Measurements from ENCODE around the gene DUS1L. TPM values are rescaled to one million over a fixed set of nuclear protein-coding genes. Genes with fewer than 3 reads are reported as not detected.

The DUS1L gene
- total RNA-seq, 1 experiment from 2014 or later = 72.4 TPM

GRCh38 chr17:82076018-82076784 is 10.6 kb upstream of the DUS1L start:
- DNase-seq (ENCODE audit: low read depth) = no peak

- no peak for DNase-seq (ENCODE audit: low read depth)
Observed at GRCh38 chr17:82073446-82073845, 7.8 kb upstream of the DUS1L start.

GRCh38 chr17:82072827-82073226 is 7.2 kb upstream of the DUS1L start:
- no peak for DNase-seq (ENCODE audit: low read depth)

- DNase-seq (ENCODE audit: low read depth) = no peak
Observed at GRCh38 chr17:82070611-82071010, 5.0 kb upstream of the DUS1L start.

GRCh38 chr17:82065193-82065637 is 389 bp downstream of the DUS1L start:
- no peak for DNase-seq (ENCODE audit: low read depth)

- no peak for DNase-seq (ENCODE audit: low read depth)
Observed at GRCh38 chr17:82064433-82065192, 991 bp downstream of the DUS1L start.

- DNase-seq (ENCODE audit: low read depth) = no peak
Observed at GRCh38 chr17:82063424-82064415, 1.9 kb downstream of the DUS1L start.

- DNase-seq (ENCODE audit: low read depth) = no peak
Observed at GRCh38 chr17:82062984-82063368, 2.6 kb downstream of the DUS1L start.

- no peak for DNase-seq (ENCODE audit: low read depth)
Observed at GRCh38 chr17:82062076-82062983, 3.3 kb downstream of the DUS1L start.

GRCh38 chr17:82061047-82061925 is 4.3 kb downstream of the DUS1L start:
- no peak for DNase-seq (ENCODE audit: low read depth)

GRCh38 chr17:82060614-82061013 is 5.0 kb downstream of the DUS1L start:
- no peak for DNase-seq (ENCODE audit: low read depth)

- no peak for DNase-seq (ENCODE audit: low read depth)
Observed at GRCh38 chr17:82060001-82060380, 5.6 kb downstream of the DUS1L start.

- DNase-seq (ENCODE audit: low read depth) = no peak
Observed at GRCh38 chr17:82059272-82060000, 6.2 kb downstream of the DUS1L start.

- no peak for DNase-seq (ENCODE audit: low read depth)
Observed at GRCh38 chr17:82058855-82059249, 6.8 kb downstream of the DUS1L start.

GRCh38 chr17:82058230-82058854 is 7.3 kb downstream of the DUS1L start:
- DNase-seq (ENCODE audit: low read depth) = no peak

- no peak for DNase-seq (ENCODE audit: low read depth)
Observed at GRCh38 chr17:82056729-82057621, 8.6 kb downstream of the DUS1L start.

GRCh38 chr17:82055965-82056728 is 9.5 kb downstream of the DUS1L start:
- no peak for DNase-seq (ENCODE audit: low read depth)

All from M059J (cell line).